PC-3 (cell line): ENCODE results near the gene ATP13A3. TPM values are rescaled to one million over a fixed set of nuclear protein-coding genes. Genes with fewer than 3 reads are reported as not detected.
A peak's percentile ranks its signal among the peaks of the same experiment; 100 is the strongest.

Source experiments
- ATAC-seq: fragments of 200-7000 bp; cut with Tn5 transposase; 2 replicates; pipeline ENCODE4 v1.9.1; 2020; ENCODE audit warnings: mild to moderate bottlenecking, moderate library complexity
- BruUV-seq: library from RNA; stranded (reverse); fragments of 400-500 nt; replicated peaks from 2 replicates; lab custom pipeline; 2021; lab: Mats Ljungman, UMichigan
- CTCF ChIA-PET: fragments of 300-600 bp; sonication (Branson Sonifier 250); formaldehyde crosslinking; loops from one replicate; lab custom pipeline; 2022; ENCODE audit warnings: antibody characterized with exemption; lab: Charles Lee
- POLR2A ChIA-PET: fragments of 300-600 bp; sonication (Branson Sonifier 250); formaldehyde crosslinking; loops from one replicate; lab custom pipeline; 2022; ENCODE audit warnings: antibody characterized with exemption; ENCODE audit not compliant: unreplicated experiment; lab: Charles Lee
- DNase-seq: peaks from one replicate; pipeline ENCODE4 v3.0.0-alpha.2; 2015
- H2AFZ ChIP-seq: fragments of 300-600 bp; sonication (generic); 2 replicates; pipeline ENCODE4 v1.6.0; 2016; ENCODE audit warnings: antibody characterized with exemption, low read length
- H3F3A ChIP-seq: fragments of 300-600 bp; sonication (generic); one replicate; pipeline ENCODE4 v1.6.0; 2017; ENCODE audit warnings: antibody characterized with exemption, low read length, control low read depth, mild to moderate bottlenecking; ENCODE audit not compliant: unreplicated experiment
- H3K27ac ChIP-seq: fragments of 300-600 bp; sonication (generic); 2 replicates; pipeline ENCODE4 v1.5.1; 2016; ENCODE audit warnings: mild to moderate bottlenecking, low read length
- H3K27me3 ChIP-seq: fragments of 300-600 bp; sonication (generic); 2 replicates; pipeline ENCODE4 v1.6.1; 2016; ENCODE audit warnings: low read length, mixed read lengths
- H3K36me3 ChIP-seq: fragments of 300-600 bp; sonication (generic); 2 replicates; pipeline ENCODE4 v1.6.1; 2016; ENCODE audit warnings: low read depth, mixed run types, low read length, mixed read lengths
- H3K4me1 ChIP-seq: fragments of 300-600 bp; sonication (generic); 2 replicates; pipeline ENCODE4 v1.5.1; 2016; ENCODE audit warnings: low read length; ENCODE audit not compliant: insufficient read depth
- H3K4me2 ChIP-seq: fragments of 300-600 bp; sonication (generic); 2 replicates; pipeline ENCODE4 v1.6.0; 2016; ENCODE audit warnings: low read length
- H3K4me3 ChIP-seq: fragments of 300-600 bp; sonication (generic); 2 replicates; pipeline ENCODE4 v1.5.1; 2016; ENCODE audit warnings: mild to moderate bottlenecking, low read length, mixed read lengths
- H3K79me2 ChIP-seq: fragments of 300-600 bp; sonication (generic); 2 replicates; pipeline ENCODE4 v1.6.1; 2017; ENCODE audit warnings: low read length, mixed read lengths
- H3K9ac ChIP-seq: fragments of 300-600 bp; sonication (generic); 2 replicates; pipeline ENCODE4 v1.6.0; 2016; ENCODE audit warnings: mild to moderate bottlenecking, low read length
- H3K9me2 ChIP-seq: fragments of 300-600 bp; sonication (generic); replicated peaks from 2 replicates; pipeline ENCODE4 v1.6.1; 2016; ENCODE audit warnings: mixed run types, low read length, mixed read lengths
- H3K9me3 ChIP-seq: fragments of 300-600 bp; sonication (generic); 2 replicates; pipeline ENCODE4 v1.6.1; 2016; ENCODE audit warnings: low read length, mixed read lengths
- H4K20me1 ChIP-seq: fragments of 300-600 bp; sonication (generic); 2 replicates; pipeline ENCODE4 v1.6.1; 2016; ENCODE audit warnings: low read length, mixed read lengths
- CTCF ChIP-seq: fragments of 300-600 bp; sonication (generic); conservative IDR thresholded peaks from 2 replicates; pipeline ENCODE4 v1.5.1; 2017; ENCODE audit warnings: antibody characterized with exemption, low read depth, mild to moderate bottlenecking, low read length
- EZH2 ChIP-seq: fragments of 300-600 bp; sonication (generic); IDR thresholded peaks from one replicate; pipeline ENCODE4 v1.6.1; 2017; ENCODE audit warnings: antibody characterized with exemption, mild to moderate bottlenecking, low read length; ENCODE audit not compliant: unreplicated experiment
- EZH2phosphoT487 ChIP-seq: fragments of 300-600 bp; sonication (generic); IDR thresholded peaks from 2 replicates; pipeline ENCODE4 v1.6.1; 2018; ENCODE audit warnings: mild to moderate bottlenecking, antibody characterized with exemption, low read length, borderline replicate concordance
- intact Hi-C: fragments of 100-400 bp; cut with micrococcal nuclease; formaldehyde crosslinking; loops from 2 replicates; pipeline ENCODE4 v1.9.0; 2023
- total RNA-seq: library from RNA; depleted of rRNA; stranded (reverse); fragments of >200 nt; gene quantifications from 2 replicates; pipeline ENCODE4 v1.2.3, GENCODE V29; 2014

ATP13A3 gene
- total RNA-seq, 1 experiment from 2014 or later = 69.4 TPM

- intact Hi-C loops = no loop called here
- H3K4me3 ChIP-seq = no peak overlapping the region
- POLR2A ChIA-PET = interaction anchor here (0.6 kb wide), 1 partner anchor 33 kb away, joined by 3 read pairs; no protein-coding TSS in a partner anchor
- H2AFZ ChIP-seq = no peak overlapping the region
- H3K9me3 ChIP-seq = no peaks in the 10 kb centered on the region
- no peak overlapping the region for H3K9ac ChIP-seq
- no peaks in the 10 kb centered on the region for H3K79me2 ChIP-seq
- H3K9me2 ChIP-seq = no peaks in the 10 kb centered on the region
- CTCF ChIA-PET = no interaction called here
- no peaks in the 10 kb centered on the region for H3K4me1 ChIP-seq
- H3F3A ChIP-seq = no peaks in the 10 kb centered on the region
- H3K36me3 ChIP-seq = no peaks in the 10 kb centered on the region
- BruUV-seq = no TSS peak
- ATAC-seq (peak; percentile 56), DNase-seq (peak; percentile 14)
- no peaks in the 10 kb centered on the region for H3K27me3 ChIP-seq
- no peak for TF ChIP-seq CTCF
- no peak for TF ChIP-seq EZH2phosphoT487
- TF ChIP-seq EZH2 = no peak
- H3K4me2 ChIP-seq = no peak overlapping the region
- no peaks in the 10 kb centered on the region for H4K20me1 ChIP-seq
- H3K27ac ChIP-seq = no peak overlapping the region
These were observed 105.3 kb downstream of the ATP13A3 start for GRCh38 chr3:194381460-194381875.

GRCh38 chr3:194380326-194380725 lies 106.5 kb downstream of the ATP13A3 start:
- no peaks in the 10 kb centered on the region for H4K20me1 ChIP-seq
- intact Hi-C loops = no loop called here
- no peak overlapping the region for H3K4me2 ChIP-seq
- H3K4me1 ChIP-seq = 0 out of 2 replicates have a peak, but pooled peaks cover 3% of the 10 kb centered on the region
- POLR2A ChIA-PET = no interaction called here
- no peaks in the 10 kb centered on the region for H3K9me3 ChIP-seq
- DNase-seq = no peak
- H3F3A ChIP-seq = no peaks in the 10 kb centered on the region
- H3K79me2 ChIP-seq = no peaks in the 10 kb centered on the region
- no peak overlapping the region for H3K27ac ChIP-seq
- H3K9ac ChIP-seq = no peak overlapping the region
- H3K36me3 ChIP-seq = no peaks in the 10 kb centered on the region
- no TSS peak for BruUV-seq
- no peaks in the 10 kb centered on the region for H3K9me2 ChIP-seq
- no peak overlapping the region for H3K4me3 ChIP-seq
- ATAC-seq = no peak
- CTCF ChIA-PET = no interaction called here
- no peak overlapping the region for H2AFZ ChIP-seq
- TF ChIP-seq EZH2 = no peak
- no peak for TF ChIP-seq EZH2phosphoT487
- TF ChIP-seq CTCF = no peak
- H3K27me3 ChIP-seq = no peaks in the 10 kb centered on the region

DNA sequence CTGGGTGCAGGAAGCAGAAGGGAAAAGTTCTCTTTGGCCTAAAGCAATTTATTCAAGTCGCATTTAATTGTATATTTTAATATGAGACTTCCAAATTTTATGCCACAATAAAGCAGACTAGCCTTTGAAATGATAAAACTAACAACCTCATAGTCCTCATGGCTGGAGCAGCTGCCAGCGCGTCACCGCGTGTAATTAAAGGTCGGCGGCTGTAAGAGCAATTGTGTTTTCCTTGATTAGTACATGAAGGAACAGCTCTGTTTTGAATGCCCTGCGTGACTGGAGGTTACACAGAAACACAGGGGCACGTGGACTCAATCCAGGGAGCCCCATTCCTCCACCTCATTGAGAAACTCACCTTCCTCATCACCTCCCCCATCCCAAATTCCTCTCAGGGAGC lies 107.2 kb downstream of the ATP13A3 start:
- POLR2A ChIA-PET = no interaction called here
- intact Hi-C loops = no loop called here
- Histone ChIP-seq H3K4me3 (no peak overlapping the region), H3K36me3 (no peaks in the 10 kb centered on the region), H3K27me3 (no peaks in the 10 kb centered on the region), H3K9ac (no peak overlapping the region), H2AFZ (no peak overlapping the region), H3K4me2 (no peak overlapping the region), H3F3A (no peaks in the 10 kb centered on the region), H3K4me1 (0 out of 2 replicates have a peak, but pooled peaks cover 3% of the 10 kb centered on the region), H4K20me1 (no peaks in the 10 kb centered on the region), H3K27ac (no peak overlapping the region), H3K9me3 (no peaks in the 10 kb centered on the region), H3K79me2 (no peaks in the 10 kb centered on the region), H3K9me2 (no peaks in the 10 kb centered on the region)
- no TSS peak for BruUV-seq
- no peak for ATAC-seq
- CTCF ChIA-PET = no interaction called here
- no peak for DNase-seq
- TF ChIP-seq EZH2phosphoT487 = no peak
- TF ChIP-seq EZH2 = no peak
- no peak for TF ChIP-seq CTCF
